HG02642 (cell line): ENCODE measurements around the gene SNX9.
"Not testable (repeated sequence)": the region's sequence is repeated elsewhere in the genome, so short reads cannot be mapped to it uniquely, and the experiment has no call there.

Experiments
- ATAC-seq: cut with Tn5 transposase; IDR thresholded peaks from one replicate; pipeline ENCODE4 v1.9.1; 2021; ENCODE audit warnings: mild to moderate bottlenecking; ENCODE audit not compliant: unreplicated experiment, poor library complexity

The SNX9 gene

DNA sequence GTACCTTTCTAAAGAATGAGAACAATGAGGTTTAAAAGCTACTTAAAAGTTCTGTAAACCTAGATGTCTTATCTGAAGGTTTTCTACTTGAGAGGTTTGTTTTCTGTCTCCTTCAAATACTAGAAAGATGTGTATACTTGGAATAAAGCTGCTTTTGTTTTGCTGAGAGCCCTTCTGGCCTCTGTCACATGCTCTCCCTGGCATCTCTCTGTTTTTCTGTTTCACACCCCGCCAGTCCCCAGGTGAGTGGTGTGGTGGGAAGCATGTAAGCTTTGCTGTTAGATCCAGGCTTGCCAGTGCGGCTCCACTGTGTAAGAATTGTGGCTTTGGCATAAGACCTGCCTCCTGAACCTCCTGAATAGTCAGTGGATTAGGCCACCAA lies 56.8 kb downstream of the SNX9 start:
- peak; percentile 68 for ATAC-seq

DNA sequence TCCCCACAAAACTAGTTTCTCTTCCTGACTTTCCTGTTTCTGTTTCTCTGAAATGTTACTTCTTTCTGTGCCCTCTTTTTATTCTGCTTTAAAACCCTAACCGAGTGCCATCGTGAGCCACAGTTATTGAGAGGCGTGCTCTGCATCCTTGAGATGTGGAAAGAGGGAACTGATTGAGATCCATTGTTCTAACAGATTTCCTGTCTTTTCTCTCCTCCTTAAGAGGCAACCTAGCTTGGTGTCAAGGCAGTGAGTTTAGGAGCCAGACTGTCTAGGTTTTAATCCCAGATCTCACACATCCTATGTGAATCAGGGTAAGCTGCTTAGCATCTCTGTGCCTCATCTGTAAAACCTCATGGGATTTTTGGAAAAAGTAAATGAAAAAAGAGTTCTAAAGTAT lies 57.5 kb downstream of the SNX9 start:
- ATAC-seq: no peak

DNA sequence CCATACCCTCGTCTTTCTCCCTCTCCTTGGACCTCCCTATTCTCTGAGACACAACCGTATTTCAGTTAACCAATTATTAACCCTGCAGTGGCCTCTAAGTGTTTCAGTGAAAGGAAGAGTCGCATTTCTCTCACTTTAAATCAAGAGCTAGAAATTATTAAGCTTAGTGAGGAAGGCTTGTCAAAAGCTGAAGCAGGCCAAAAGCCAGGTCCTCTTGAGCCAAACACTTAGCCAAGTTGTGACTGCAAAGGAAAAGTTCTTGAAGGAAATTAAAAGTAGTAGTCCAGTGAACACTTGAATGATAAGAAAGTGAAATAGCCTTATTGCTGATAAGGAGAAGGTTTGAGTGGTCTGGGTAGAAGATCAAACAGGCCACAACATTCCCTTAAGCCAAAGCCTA lies 58.3 kb downstream of the SNX9 start:
- ATAC-seq: no peak

DNA sequence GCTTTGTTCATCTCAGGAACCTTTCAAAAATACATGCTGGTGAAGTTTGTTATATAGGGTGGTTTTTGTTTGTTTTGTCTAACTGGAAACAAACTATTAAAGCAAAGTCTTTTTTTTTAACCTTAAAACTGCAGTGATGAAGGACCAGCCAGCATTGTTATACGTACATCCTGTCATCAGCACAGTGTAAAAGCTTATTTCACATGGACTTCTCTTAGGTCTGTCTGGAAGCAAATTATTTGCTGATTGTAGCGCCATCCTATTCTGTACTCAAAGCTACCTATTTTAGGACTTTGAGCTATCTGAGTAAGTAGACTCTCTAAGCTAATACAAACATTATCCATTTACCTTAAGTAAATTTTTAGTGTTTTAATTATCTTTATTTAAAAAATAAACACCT lies 61.7 kb downstream of the SNX9 start:
- ATAC-seq: no peak

DNA sequence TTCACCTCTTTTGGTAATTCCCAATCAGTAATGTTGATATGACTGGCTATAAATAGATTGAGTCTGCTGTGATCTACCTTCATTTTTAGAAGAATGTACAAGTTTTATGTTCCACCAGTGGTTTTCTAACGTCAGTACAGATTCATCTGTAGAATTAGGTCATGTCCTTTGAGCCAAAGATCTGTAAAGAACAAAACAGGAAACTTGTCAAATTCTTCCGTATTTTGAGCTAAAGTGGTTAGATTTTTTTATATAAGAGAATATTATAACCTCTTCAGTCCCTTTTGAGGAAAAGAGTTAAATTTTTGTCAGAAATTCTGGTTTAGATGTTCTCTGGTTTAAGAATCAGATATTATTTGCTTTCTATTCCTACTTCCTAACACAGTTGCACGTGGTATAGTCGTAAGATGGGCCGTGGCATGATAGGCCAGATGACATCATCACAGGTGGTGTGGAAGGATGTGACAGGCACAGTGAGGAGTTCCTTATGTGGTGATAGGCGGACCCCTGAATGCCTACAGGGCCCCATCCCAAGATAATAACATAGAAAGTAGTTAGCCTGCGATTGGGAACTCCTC lies 62.3 kb downstream of the SNX9 start:
- no peak for ATAC-seq

DNA sequence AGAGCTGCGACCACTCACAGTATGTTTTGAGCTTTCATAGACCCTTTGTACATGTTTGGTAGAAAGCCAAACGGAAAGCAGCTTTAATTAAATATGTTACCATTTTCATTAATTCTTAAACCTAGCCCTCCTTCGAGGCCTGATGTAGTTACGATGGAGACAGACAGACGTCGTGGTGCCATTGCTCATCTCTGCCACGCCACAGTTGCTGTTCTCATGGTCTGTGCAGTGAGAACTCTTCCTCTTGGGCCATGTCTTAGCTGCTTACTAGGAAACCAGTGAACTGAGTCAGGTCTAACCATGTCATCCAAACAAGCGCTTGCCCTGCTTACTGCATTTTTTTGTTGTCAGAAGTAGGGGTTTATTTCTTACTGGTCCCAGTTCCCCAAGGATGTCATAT lies 62.8 kb downstream of the SNX9 start:
- no peak for ATAC-seq

DNA sequence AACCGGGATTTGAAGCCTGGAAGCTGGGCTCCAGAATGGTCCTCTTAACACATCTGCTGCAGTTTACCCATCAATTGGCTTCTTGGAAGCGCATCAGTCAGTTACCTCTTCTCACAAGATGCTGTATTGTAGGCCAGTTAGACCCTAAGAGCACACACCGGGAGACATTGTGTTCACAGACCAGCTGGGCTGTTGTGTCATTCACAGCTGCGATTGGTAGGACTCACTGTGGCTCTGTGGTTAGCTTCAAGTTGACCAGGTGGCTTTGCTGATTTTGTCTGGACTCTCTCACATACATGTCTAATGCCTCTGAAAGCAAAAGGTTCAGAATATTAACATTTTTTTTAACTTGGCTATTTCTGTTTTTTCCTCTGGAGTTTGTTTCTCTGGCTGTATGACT lies 64.8 kb downstream of the SNX9 start:
- no peak for ATAC-seq

DNA sequence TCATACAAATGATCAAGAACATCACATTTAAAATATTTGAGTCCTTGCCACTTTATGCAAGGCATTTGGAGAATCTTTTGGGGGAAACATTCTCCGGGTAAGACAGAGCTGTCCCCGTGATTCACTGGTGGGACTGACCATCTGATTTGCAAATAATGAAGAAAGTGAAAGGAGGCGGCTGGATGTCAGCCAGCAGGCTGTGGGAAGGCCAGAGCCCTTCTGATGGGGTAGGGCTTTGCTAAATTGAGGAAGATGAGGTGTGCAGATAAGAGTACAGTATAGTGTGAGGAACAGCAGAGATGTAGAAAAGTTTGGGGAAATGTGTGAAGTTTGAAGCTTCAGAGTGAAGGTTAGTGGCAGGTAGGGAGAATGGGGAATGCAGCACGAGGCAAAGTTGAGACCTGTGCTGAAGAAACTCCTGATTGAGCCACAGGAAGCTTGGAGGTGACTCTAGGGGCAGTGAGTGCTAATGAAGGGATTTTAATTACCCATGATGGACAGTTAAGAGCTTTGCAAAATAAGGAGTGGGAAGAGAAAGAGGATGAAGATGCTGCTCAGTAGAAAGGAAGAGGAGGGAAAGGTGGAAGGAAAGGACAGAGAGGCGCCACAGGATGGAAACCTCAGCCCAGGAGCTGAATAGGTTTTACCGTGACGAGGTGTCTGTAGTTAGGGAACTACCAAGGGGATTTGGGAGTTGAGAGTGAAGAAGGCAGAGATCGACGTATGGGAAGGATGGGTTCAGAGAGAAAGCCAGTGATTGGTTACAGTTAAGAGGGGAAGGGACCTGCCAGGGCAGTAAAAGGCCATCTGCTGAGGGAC lies 68.7 kb downstream of the SNX9 start:
- ATAC-seq: no peak

DNA sequence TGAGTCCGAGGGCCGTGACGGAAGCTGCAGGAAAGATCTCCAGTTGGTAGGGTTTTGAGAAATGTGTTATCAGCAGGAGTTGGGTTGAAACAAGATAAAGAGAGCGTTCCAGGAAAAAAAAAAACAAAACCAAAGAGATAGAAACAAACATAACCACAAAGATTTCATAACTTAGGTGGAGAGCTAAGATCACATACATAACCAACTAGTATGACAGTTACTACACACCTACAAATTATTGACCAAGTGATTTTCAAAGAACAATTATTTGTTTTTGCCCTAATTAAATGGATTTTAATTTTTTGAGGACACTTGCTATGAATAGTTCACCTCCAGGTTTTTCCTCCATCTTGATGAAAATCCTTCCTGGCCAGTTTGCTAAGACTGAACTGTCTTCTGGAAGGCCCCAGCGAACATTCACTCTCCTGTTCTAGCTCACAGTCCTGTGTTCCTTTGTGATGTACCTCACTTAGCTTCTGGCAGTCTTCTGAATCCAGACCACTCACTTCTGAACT lies 69.4 kb downstream of the SNX9 start:
- ATAC-seq: no peak

DNA sequence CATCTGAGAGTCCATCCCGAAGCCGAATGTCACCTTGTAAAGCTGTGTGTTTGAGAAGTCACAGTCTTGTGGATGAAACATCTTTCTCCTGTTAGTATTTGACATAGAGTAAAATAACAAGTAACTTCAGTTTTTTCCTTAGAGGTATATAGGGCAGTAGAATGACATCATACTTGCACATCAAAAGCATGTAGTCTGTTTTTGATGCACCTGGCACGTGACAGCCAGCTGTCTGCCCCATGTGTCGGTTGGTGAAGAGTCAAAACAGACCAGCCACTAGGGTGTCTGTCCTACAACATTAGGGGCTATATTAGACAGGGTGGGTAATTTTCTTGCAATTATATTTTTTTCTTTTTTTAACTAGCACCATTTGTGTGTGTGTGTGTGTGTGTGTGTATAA lies 70.2 kb downstream of the SNX9 start:
- no peak for ATAC-seq

DNA sequence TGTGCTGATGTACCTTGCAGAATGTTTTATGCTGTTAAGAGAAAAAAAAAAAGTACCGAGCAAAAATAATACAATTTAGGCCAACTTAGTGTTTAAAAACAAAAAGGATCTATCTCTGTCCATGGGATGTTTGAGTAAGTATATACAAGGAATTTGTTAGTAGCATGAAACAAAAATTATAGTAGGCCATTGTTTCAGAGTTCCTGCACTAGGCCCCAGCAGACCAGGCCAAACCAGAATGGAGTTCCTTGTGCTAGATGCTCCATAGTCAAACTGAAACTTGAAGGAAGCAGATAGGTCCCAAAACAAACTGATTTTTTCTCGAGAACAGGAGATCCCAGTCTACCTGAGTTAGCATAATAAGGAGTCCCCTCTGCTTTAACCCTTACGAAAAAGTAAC lies 72.5 kb downstream of the SNX9 start:
- ATAC-seq: no peak

DNA sequence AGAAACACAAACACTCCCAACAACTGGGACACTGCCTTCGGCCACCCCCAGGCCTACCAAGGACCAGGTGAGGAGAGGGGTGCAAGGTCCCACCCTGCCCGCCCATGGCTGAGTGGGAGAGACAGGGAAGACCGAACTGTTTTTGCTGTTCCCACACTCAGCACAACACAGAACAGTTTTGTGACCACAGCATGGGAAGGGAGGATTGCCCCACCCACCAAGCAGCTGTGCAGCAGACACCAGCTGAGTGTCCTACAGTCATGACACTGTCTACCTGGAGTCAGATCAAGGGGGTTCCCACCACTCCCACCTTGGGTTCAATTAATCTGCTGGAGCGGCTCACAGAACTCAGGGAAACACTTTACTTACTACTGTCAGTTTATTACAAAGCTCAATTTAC lies 73.9 kb downstream of the SNX9 start:
- ATAC-seq: no peak

DNA sequence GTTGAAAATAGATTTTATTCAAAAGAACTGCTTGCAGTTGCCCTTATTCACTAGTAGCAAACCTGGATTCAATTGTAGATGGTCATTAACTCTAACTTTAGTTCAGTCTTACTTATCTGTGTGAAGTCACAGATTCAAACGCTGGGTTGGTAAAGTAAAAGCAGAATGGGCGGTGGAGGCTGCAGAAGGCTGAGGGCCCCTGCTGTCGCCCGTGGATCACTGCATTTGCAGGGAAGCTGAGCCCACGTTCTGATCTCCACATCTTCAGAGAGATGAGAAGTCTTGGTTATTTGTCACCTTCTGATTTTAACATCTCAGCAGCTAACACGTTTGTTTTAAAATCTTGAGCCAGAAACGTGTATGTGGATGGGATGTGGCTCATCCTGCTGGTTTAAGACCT lies 75.1 kb downstream of the SNX9 start:
- ATAC-seq: no peak

DNA sequence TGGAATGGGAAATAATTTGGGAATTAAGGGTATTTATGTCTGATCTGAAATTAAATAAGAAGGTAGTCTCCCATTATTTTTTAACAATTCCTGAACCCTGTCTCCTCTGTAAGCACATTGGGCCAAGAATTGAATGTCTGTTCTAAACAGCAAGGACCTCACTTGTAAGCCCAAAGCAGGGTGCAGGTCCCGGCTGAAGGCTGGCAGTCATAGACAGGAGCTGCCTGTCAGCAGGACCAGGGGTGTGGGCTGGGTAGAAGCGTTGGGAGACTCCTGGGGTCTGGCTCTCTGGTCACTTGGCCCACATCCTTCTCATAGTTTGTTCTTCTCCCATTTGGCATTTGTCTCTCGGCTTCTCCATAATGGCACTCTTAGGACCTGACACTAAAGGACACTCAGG lies 75.6 kb downstream of the SNX9 start:
- no peak for ATAC-seq

DNA sequence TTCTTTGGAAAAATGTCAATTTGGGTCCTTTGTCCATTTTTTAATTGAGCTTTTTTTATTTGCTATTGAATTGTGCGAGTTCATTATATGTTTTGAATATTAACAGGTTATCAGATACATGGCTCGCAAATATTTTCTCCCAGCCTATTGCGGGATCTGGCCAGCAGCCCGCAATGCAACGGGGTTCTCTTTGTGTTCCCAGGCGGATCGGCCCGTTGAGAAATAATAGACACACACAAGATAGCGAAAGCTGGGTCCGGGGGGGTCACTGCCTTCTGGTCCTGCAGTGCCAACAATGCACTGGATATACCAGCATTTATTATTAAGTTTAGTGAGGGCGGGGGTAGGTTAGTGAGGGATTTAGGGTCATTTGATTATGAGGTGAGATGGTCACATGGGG lies 77.2 kb downstream of the SNX9 start:
- not testable (repeated sequence) for ATAC-seq

DNA sequence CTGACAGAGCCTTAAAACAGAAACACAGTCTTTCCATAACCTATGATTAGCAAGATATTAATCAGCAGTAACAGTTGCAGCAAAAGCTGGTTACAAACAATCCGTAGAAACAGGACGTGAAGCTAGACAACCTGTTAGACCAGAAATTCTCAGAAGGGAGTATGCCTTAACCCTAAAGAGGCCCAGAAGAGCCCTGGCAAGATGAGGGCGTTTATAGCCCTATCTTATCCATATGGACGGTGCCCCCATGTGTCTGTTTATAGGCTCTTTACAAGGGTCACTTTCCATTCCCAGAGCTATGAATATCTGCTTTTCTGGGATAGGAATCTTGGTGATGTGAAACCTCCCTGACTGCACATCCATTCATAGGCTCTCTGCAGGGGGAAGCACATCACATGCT lies 77.7 kb downstream of the SNX9 start:
- not testable (repeated sequence) for ATAC-seq

DNA sequence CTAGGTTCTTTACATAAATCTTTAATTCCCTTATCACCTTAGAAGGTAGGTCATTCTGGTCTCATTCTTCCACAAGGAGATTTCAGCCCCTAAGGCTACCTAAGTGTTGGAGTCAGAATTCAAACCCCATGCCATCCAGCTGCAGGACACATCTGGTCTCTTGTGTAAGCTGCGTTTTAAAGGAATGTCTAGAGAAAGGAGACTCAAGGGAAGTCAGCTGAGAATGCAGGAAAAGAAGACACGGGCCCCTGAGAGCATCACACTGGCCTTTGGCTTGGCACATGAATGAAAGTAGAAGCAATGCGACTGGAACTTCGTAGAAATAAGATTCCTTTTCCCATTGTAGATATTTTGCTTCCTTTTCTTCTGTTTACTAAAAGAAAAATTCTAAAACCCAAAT lies 82.0 kb downstream of the SNX9 start:
- ATAC-seq: no peak

DNA sequence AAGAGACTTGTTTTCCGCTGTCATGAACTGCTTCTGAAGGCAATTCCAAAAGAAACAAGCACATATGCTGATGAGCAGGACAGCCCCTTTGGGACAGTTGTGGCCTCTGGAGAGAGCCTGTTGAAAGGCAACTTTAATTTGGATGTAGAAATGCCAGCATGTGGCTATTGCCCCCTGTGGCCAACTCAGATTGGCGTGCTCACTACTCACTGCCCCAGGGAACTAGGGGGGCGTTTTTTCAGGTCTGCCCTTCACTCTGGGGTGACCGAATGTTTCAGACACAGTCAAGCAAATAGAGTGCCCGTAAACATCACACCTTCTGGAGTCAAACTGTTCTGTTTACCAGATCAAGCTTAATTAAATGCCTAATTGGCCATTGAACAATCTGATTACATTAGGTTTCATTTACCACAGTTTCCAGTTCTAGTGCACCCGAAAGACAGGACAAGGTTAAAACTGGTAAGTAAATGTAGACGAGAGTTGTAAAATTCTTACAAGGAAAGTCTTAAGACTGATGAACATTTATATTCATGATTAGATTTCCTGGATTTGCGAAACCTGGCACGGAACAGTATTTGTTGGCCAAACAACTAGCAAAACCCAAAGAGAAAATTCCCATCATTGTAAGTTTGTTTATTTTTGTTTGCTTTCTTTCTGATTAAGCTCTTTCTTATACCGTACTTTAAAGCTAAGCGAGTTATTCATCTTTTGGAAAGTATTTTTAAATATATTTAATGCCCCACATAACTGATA lies 82.7 kb downstream of the SNX9 start:
- ATAC-seq: no peak

DNA sequence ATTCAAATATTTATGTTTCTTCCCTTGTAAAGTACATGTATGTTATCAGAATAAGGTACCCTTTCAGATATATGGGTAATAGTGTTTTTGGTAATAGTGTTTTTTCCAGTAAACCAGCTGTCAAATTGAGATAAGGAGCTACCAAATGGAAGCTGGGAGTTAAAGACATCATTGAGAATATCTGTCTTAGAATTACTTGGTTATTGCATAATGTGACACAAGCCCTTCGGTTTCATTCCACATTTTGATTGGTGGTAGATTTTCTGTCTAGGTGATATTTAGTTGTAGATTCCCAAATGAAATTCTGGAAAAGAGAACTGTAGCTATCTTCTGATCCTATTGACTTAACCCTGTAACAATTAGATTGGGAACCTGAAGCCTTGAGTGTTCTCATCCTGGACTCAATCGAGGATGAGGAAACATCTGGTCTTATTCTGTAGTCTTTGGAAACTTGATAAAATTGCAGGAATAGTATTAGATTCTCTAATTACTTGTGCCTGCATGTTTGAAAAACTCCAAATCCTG lies 83.6 kb downstream of the SNX9 start:
- ATAC-seq: no peak

DNA sequence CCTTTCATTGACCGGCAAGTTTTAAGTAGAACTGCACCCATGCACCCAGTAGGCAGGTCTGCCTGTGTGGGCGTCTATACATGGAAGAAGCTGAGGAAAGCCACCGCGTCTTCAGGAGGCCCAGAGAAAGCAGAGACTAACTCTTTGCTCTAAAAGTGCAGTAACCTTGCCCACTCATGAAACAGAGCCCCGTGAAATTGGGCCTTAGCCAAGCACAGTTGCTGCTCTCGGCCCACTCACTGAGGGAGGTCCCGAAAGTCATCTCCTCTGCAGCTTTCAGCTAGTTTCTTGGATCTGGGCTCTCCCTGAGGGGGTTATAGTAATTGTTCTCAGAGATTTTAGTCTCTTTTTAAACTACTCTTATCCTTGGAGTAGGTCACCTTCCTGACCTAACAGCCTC lies 84.6 kb downstream of the SNX9 start:
- ATAC-seq: no peak
